AG04449 (cell line): ENCODE data around the gene LRFN3.
"Not testable (repeated sequence)": the region's sequence is repeated elsewhere in the genome, so short reads cannot be mapped to it uniquely, and the experiment has no call there.

ENCODE experiments used
- CTCF ChIA-PET: fragments of 350-600 bp; formaldehyde crosslinking; extraction: SDS; loops from one replicate; lab custom pipeline; 2021; ENCODE audit warnings: antibody characterized with exemption; lab: Yijun Ruan, JAX
- POLR2A ChIA-PET: fragments of 400-600, 350-600 bp; formaldehyde crosslinking; extraction: SDS; loops from one replicate; lab custom pipeline; 2020; ENCODE audit warnings: antibody characterized with exemption, inconsistent platforms; lab: Yijun Ruan, JAX
- DNase-seq: peaks from one replicate; pipeline ENCODE4 v3.0.0-alpha.2; 2010; ENCODE audit warnings: low read depth, low spot score
- H3K4me3 ChIP-seq: 2 replicates; pipeline ENCODE4 v1.5.1; 2011; ENCODE audit warnings: low read depth, mild to moderate bottlenecking, control low read depth, low read length
- TF ChIP-seq, protein P1 (sequence below): IDR thresholded peaks from one replicate; pipeline ENCODE4 v1.5.1; 2011; ENCODE audit warnings: mild to moderate bottlenecking, moderate library complexity, low read length, control low read depth, inconsistent platforms; ENCODE audit not compliant: insufficient read depth; ENCODE audit errors: missing control alignments

LRFN3 gene

DNA sequence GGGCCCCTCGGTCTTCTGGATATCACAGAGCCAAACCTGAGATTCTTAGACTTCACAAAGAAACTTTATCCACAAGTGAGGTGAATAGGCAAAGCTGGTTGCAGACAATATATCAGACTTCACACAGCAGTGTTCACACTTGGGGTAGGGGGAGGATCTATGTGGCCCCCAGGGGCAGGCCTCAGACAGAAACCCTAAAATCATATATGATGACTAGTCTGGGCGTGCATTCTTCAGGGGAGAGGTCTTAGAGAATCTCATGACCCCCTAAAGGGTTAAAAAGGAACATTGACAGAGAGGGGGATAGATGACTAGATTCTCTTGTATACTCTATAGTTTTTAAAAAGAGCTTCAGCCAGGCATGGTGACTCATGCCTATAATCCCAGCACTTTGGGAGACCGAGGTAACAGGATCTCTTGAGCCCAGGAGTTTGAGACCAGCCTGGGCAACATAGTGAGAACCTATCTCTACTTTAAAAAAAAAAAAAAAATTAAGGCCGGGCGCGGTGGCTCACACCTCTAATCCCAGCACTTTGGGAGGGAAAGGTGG, 30.9 kb upstream of the LRFN3 start:
- DNase-seq: no peak
- POLR2A ChIA-PET: interaction anchor here (0.6 to 0.7 kb wide), 2 partner anchors 110 to 309 kb away, joined by 3 to 4 read pairs; partner anchors contain the start of gene ZNF565
- TF ChIP-seq, protein P1, sequence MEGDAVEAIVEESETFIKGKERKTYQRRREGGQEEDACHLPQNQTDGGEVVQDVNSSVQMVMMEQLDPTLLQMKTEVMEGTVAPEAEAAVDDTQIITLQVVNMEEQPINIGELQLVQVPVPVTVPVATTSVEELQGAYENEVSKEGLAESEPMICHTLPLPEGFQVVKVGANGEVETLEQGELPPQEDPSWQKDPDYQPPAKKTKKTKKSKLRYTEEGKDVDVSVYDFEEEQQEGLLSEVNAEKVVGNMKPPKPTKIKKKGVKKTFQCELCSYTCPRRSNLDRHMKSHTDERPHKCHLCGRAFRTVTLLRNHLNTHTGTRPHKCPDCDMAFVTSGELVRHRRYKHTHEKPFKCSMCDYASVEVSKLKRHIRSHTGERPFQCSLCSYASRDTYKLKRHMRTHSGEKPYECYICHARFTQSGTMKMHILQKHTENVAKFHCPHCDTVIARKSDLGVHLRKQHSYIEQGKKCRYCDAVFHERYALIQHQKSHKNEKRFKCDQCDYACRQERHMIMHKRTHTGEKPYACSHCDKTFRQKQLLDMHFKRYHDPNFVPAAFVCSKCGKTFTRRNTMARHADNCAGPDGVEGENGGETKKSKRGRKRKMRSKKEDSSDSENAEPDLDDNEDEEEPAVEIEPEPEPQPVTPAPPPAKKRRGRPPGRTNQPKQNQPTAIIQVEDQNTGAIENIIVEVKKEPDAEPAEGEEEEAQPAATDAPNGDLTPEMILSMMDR: no peak
- no peak overlapping the region for H3K4me3 ChIP-seq
- CTCF ChIA-PET: interaction anchor here (1.2 kb wide), 1 partner anchor 23 kb away, joined by 4 read pairs; no protein-coding TSS in a partner anchor

DNA sequence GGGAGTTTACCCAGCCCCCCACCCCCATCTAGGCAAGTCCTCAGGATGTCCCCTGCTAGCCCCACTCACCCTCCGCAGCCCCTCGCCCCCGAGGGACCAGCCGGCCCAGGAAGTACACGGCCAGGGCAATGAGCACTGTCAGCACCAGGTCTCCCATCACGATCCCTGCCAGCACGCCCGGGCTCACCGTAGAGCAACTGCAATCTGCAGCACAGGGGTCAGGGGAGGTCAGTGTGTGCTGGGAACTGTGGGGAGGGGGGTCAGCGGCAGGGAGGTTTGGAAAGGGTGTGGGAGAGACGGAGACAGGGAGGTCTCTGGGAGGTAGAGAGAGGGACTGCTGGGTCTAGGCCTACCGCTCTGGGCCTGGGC, 28.8 kb upstream of the LRFN3 start:
- TF ChIP-seq, protein P1: no peak
- DNase-seq: no peak
- H3K4me3 ChIP-seq: no peak overlapping the region
- ChIA-PET POLR2A (no interaction called here), CTCF (no interaction called here)

DNA sequence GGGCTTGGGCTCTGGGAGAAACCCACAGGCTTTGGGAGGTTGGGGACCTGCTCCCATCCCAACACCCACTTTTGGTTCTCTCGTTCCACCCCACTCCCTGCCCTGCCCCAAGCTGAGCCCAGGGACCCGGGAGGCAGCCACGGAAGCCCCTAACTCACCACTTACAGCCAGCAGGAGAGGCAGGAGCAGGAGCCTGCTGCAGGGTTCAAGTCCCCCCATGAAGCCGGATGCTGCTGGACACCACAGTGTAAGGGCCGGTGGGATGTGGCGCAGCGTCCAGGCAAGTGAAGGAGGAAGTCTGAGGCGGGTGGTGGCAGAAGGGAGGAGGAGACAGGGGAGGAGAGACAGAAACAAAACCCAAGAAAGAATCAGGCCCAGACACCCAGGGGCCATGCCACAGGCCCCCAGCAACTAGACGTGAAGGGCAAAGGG, 28.1 kb upstream of the LRFN3 start, which contains the start of gene TYROBP:
TYROBP (minus strand) TSS at position 286 of the 432 bp plus-strand sequence; CDS start at position 219, 67 bp downstream.
- POLR2A ChIA-PET: no interaction called here
- TF ChIP-seq, protein P1: no peak
- no peak within 1 kb of the TSS for H3K4me3 ChIP-seq
- CTCF ChIA-PET: interaction anchor here (1.4 kb wide), 1 partner anchor 24 kb away, joined by 3 read pairs; no protein-coding TSS in a partner anchor
- no peak for DNase-seq

DNA sequence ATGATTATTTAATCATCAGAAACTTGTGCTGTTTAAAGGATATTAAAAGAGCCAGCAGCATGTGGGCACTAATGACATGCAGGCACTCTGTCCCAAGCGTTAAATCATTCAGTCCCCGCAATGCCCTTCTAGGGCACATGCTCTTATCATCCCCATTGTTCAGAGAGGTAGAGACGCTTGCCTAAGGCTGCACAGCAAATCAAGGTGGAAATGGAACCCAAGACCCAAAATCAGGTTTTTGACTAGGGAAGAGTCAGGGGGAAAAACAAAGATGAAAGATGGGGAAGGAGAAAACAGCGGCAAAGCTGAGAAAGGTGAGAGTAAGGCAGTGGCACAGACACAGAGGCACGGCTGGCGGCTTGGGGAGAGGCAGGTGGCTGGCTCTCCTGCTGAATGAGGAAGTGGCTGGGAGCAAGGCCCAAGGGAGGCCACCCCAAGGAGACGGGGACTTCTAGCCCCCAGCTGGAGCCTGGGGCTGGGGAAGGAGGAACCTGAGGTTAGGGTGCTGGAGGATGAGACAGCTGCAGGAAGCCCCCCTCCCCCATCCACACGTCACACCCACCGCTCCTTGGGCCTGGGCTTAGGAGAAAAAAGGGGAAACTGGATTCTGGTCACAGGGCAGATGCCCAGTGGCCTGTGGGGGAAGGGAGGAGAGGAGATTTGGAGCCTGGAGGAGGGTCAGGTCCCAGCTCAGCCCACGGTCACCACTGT, 27.0 kb upstream of the LRFN3 start:
- POLR2A ChIA-PET: interaction anchor here (0.6 kb wide), 1 partner anchor 239 kb away, joined by 3 read pairs; no protein-coding TSS in a partner anchor
- no peak overlapping the region for H3K4me3 ChIP-seq
- DNase-seq: no peak
- CTCF ChIA-PET: interaction anchor here (1.4 kb wide), 1 partner anchor 23 kb away, joined by 3 read pairs; no protein-coding TSS in a partner anchor
- TF ChIP-seq, protein P1: no peak

DNA sequence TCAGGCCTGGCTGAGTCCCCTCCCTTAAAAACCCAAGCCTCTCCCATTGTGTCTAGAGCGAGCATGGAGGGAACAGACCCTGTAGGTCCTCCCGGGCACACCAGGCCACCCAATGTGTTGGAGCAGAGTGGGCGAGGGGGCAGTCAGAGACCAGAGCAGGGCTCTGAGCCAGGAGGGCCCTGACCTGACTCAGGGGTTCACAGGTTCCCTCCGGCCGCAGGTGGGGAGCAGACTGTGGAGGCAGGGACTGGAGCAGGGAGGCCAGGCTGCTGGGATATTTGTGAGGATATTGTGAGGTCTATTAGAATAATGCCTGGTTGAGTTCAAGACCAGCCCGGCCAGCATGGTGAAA, 26.5 kb upstream of the LRFN3 start:
- POLR2A ChIA-PET: interaction anchor here (0.6 kb wide), 1 partner anchor 239 kb away, joined by 3 read pairs; no protein-coding TSS in a partner anchor
- TF ChIP-seq, protein P1: no peak
- no peak overlapping the region for H3K4me3 ChIP-seq
- CTCF ChIA-PET: interaction anchor here (1.4 kb wide), 1 partner anchor 23 kb away, joined by 3 read pairs; no protein-coding TSS in a partner anchor
- no peak for DNase-seq

DNA sequence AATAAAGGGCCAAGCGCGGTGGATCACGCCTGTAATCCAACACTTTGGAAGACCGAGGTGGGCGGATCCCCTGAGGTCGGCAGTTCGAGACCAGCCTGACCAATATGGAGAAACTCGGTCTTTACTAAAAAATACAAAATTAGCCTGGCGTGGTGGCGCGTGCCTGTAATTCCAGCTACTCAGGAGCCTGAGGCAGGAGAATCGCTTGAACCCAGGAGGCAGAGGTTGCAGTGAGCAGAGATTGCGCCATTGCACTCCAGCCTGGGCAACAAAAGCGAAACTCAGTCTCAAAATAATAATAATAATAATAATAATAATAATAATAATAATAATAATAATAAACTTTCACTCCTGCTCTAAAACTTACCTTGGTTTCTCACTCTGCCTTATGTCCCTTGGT, 25.8 kb upstream of the LRFN3 start:
- DNase-seq, POLR2A ChIA-PET: not testable (repeated sequence)
- CTCF ChIA-PET: interaction anchor here (1.0 kb wide), 1 partner anchor 27 kb away, joined by 3 read pairs; no protein-coding TSS in a partner anchor

More for the DNA sequence above, 25.8 kb upstream of the LRFN3 start:
- H3K4me3 ChIP-seq: not testable (repeated sequence)
